ENCODE data around the gene RBKS.

Gene RBKS

GRCh38 chr2:27741673-27742072 lies 148.5 kb downstream of the RBKS start:
- Histone ChIP-seq H3K4me3 (replicated peaks; ENCODE audit: insufficient read depth, low read length) (no peak overlapping the region), H3K27me3 (ENCODE audit: insufficient read depth, poor library complexity, severe bottlenecking) (no peaks in the 10 kb centered on the region), H3K27ac (replicated peaks) (no peak overlapping the region)
- no peak for DNase-seq (ENCODE audit: low read depth in 1 of 2, low spot score in 1 of 2)
- no peak for TF ChIP-seq REST (IDR thresholded peaks at IDR 0.05; ENCODE audit: insufficient replicate concordance, low read depth)
- no peak for TF ChIP-seq SPI1 (IDR thresholded peaks at IDR 0.05; ENCODE audit: borderline replicate concordance, low read depth)
- no peak for TF ChIP-seq POLR2AphosphoS5 (IDR thresholded peaks at IDR 0.05; ENCODE audit: low read depth)

GRCh38 chr2:27739058-27739373 lies 151.2 kb downstream of the RBKS start:
- Histone ChIP-seq H3K27ac (replicated peaks) (no peak overlapping the region), H3K27me3 (ENCODE audit: insufficient read depth, poor library complexity, severe bottlenecking) (no peaks in the 10 kb centered on the region), H3K4me3 (replicated peaks; ENCODE audit: insufficient read depth, low read length) (no peak overlapping the region)
- no peak for DNase-seq (ENCODE audit: low read depth in 1 of 2, low spot score in 1 of 2)
- TF ChIP-seq GABPA (IDR thresholded peaks at IDR 0.05; ENCODE audit: low read depth), result no peak
- no peak for TF ChIP-seq POLR2AphosphoS5 (IDR thresholded peaks at IDR 0.05; ENCODE audit: low read depth)
- TF ChIP-seq SPI1 (IDR thresholded peaks at IDR 0.05; ENCODE audit: borderline replicate concordance, low read depth), result no peak
- no peak for TF ChIP-seq CTCF (IDR thresholded peaks at IDR 0.05; ENCODE audit: insufficient read depth, low read length)
- no peak for TF ChIP-seq REST (IDR thresholded peaks at IDR 0.05; ENCODE audit: insufficient replicate concordance, low read depth)

GRCh38 chr2:27738349-27739057 lies 151.7 kb downstream of the RBKS start:
- H3K27ac ChIP-seq (replicated peaks), result no peak overlapping the region
- H3K27me3 ChIP-seq (ENCODE audit: insufficient read depth, poor library complexity, severe bottlenecking), result no peaks in the 10 kb centered on the region
- TF ChIP-seq POLR2AphosphoS5 (IDR thresholded peaks at IDR 0.05; ENCODE audit: low read depth) (no peak), GABPA (IDR thresholded peaks at IDR 0.05; ENCODE audit: low read depth) (no peak), SPI1 (IDR thresholded peaks at IDR 0.05; ENCODE audit: borderline replicate concordance, low read depth) (no peak), CTCF (IDR thresholded peaks at IDR 0.05; ENCODE audit: insufficient read depth, low read length) (no peak), REST (IDR thresholded peaks at IDR 0.05; ENCODE audit: insufficient replicate concordance, low read depth) (no peak)
- no peak overlapping the region for H3K4me3 ChIP-seq (replicated peaks; ENCODE audit: insufficient read depth, low read length)
- no peak for DNase-seq (ENCODE audit: low read depth in 1 of 2, low spot score in 1 of 2)

Measured in HL-60 (cell line).